CD4-positive, alpha-beta T cell treated with Interleukin-15 for 1 hour (primary cell): Measurements from ENCODE around the gene ELAC2.

Experiments used
- DNase-seq: peaks from one replicate; pipeline ENCODE4 v3.0.0-alpha.2; 2020

Gene ELAC2

GRCh38 chr17:13014801-13015200 is 3.0 kb downstream of the ELAC2 start:
- no peak for DNase-seq

DNA sequence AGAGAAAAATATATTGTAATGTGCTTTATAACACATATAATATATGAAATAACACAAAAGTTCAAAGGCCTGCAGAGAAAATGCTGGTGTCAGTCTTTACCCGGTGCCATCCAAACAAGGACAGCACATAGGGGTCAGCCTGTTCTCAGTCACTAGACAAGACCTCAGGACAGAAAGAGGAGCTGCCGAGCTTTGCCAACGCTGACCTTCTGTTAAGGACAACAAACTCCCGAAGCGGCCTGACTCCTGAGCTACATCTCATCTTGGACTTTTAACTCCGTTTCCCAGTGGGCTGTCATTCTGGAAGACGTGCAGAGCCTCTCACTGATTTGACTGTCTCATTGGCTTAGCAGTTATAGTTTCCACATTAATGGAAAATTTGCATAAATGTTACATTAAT is 6.9 kb downstream of the ELAC2 start:
- DNase-seq: no peak

DNA sequence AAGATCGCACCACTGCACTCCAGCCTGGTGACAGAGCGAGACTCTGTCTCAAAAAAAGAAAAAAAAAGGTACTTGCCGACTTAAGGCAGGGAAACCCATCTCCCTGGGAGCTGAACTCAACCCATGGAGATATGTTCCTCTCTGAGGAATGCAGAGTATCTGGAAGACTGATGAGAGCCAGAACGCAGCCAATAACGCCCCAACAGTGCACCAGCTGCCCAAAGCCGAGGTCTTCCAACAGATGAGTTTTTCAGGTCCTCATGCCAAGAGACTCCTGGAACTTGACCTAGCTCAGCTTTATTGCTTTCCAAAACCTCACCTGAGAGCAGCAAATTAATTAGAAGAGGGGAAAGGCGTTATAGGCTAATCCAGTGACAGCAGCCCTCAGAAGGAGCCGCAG is 9.4 kb downstream of the ELAC2 start:
- no peak for DNase-seq

- DNase-seq: no peak
These were observed 12.3 kb downstream of the ELAC2 start for GRCh38 chr17:13005530-13005929.

GRCh38 chr17:13004336-13004735 is 13.5 kb downstream of the ELAC2 start:
- no peak for DNase-seq

DNA sequence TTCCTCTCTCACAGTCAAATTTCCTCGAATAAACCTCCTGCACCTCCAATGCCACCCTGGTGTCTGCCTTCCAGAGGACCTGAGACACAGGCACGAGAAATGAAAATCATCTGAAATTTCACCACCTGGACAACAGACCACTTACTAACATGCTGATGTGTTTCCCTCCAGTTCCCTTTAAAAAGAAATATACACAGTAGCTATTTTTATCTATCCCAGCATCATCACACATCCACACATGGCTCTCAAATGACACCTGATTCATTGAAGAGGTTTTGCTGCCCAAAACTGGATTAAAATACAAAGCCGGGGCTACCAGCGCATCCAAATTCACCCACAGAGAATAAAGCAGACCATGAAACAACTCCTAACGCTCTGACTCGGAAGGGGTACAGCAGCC is 13.9 kb downstream of the ELAC2 start:
- no peak for DNase-seq

DNA sequence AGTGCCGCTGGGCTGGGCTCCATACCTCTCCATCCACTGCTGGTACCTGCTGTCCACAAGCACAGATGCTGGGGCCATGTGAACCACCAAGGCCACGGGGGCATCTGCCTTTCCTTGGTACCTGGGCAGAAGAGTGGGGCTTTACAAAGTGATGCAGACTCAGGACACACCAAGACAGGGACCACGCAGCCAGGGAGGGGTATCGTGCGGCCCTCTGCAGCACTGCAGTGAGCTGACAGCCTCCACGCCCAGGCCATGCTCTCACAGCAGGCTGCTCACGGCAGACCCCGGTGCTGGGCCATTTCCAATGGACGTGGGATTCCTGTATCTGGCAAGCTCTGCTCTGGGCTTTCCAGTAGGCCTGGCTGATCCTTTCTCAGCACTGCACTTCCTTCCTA is 14.4 kb downstream of the ELAC2 start:
- no peak for DNase-seq

DNA sequence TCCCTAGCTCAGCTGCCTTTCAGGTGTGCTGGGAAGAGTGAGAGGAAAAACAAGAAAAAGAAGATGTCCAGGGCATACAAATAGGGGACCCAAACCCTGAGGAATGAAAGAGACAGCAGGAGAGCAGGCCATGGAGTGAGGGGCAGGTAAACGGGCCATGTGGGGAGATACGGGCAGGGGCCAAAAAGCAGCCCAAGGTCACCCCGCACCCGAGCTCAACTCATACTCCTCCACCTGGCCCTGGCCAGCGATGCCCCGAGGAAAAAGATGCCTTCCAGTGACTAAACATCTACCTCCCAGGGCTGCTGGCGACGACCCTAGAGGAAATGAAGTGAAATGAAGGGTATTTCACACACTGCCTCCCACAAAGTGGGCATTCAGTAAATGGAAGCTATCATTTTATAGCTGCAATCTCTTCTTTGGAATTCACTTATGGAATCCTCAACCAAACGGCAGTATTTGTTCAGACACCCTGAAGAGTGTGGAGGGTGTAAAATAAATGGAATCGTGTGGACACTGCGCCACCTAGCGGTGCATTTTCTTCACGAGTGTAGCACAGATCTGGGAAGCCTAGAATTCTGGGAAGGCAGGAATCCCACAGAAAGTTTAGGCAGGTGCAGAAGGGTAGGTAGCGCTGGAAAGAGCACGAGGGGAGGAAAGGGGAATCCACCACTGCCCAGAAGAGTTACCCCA is 14.9 kb downstream of the ELAC2 start:
- DNase-seq: no peak

DNA sequence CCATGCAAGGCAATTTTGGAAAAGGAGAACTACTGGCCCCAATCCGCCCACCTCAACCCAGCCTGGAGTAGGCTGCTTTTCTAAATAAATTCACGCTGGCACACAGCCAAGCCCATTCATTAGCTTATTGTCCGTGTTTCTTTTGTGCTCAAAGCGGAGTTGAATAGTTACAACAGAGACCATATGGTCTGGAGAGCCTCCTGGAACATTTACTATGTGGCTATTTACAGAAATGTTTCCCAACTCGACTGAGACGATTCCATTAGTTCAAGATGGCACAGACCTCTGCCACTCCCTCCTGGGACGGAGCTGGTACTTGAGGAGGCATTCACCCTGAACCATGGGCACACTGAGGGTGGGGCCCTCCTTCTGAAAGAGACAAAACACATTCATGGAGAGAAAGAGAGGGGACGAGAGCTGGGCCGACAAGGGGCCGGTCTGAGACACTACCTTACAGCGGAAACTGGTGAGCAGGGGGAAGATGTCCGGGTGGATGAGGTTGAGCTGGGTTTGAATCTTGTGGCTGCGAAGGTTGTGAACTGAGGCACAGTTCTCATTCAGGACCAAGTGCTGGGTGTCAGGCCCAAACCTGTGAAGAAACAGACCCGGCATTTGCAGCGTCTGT is 15.7 kb downstream of the ELAC2 start:
- DNase-seq: no peak

- DNase-seq: no peak
These were observed 17.3 kb downstream of the ELAC2 start for GRCh38 chr17:13000561-13000960.

DNA sequence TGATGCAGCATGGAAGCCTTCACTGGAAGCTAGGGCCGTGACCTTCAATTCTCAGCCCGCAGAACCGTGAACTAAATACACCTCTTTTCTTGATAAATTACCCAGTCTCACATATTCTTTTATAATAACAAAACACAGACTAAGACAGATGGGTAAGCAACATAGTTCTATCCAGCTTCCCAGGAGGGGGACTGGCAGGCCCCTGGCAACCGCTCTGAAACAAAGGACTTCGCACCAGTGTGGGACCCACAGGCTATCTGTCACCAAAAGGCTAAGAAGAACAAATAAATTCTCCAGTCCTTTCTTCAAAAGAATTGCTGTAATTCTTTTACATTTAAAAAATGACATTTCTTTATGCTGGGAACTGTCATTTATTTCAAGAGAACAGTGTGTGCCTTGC is 19.0 kb downstream of the ELAC2 start:
- DNase-seq: no peak

DNA sequence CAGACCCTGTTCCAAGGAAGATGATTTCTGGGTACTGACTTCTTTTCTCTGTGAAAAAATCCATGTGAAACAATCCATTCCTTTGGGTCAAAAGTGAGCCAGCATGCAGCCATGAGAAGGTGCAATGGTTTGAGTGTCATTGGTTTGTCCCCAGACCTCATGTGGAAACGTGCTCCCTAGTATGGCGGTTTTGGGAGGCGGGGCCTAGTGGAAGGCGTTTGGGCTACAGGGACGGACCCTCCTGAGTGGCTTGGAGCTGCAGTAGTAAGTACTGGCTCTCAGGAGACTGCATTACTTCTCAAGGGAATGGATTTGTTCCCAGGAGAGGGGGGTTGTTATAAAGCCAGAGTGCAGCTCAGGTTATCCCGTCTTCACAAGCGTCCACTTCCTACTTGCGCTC is 19.4 kb downstream of the ELAC2 start:
- no peak for DNase-seq

GRCh38 chr17:12996941-12997340 is 20.9 kb downstream of the ELAC2 start:
- no peak for DNase-seq

DNA sequence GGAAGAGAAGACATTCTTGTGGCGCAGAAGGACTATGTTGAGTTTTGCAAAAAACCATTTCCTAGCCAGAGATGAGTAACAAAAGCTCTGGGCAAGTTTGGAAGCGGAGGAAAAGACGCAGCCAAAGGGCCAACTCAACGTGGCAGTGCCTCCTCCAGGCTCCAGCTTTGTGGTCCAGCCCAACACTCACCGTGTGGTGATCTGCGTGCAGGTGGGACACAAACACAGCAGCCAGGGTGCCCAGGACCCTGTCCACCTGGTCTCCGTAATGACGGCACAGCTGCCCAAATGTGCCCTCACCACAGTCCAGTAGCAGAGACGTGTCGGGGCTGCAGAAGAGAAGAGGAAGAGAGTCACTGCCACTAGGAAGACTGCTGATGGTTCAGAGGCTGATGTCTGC is 21.5 kb downstream of the ELAC2 start:
- DNase-seq: no peak

DNA sequence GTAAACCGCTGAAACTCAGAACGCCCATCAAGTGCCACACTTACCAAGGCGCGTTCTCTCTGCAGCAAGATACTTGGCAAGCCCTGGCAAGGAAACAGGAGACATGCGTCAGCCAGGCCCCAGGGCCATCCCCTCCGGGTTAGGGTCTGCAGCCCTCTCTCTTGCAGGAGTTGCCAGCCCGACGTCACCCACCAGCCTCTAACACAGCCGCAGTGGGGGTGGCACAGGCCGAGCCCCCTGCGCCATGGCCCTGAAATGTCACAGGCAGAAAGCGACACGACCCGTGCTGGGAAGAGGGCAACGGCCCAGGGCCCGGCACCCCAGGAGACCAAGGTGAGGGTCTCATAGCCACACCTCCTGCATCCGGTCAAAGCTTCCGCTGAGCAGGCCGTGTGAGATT is 21.9 kb downstream of the ELAC2 start:
- no peak for DNase-seq

- DNase-seq: no peak
These were observed 22.5 kb downstream of the ELAC2 start for GRCh38 chr17:12995106-12995895.

DNA sequence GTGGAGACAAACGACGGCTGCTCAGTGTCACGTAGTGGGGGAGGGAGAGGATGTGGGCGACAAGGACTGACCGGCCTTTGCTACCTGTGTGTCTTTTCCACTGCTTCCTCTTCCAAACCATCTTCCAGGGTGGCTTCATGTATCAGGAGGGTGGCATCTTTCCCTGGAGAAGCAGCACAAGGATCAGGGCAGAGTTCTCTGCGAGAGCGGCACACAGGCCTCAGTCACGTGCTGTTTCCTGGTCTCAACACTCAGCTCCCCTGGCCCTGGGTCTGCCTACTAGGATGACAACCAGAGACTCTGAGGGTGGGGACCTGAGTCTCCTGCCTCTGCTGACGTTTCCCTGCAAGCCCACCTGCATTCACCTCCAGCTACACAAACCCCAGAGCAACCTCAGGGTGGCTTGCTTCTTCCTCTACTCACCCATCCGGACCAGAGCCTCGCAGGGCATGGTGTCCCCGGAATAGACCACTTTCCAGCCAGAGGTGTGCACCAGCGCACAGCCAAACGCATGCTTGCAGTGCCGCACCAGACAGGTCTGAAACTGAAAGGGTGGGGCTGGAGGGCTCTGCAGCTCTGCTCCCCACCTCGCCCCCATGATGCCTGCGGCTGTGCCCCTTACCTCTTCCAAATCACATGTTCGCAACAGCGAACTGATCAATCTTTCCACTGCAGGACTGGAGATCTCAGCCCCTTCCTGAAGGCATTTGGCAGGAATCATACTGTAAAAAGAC is 23.3 kb downstream of the ELAC2 start:
- DNase-seq: no peak

DNA sequence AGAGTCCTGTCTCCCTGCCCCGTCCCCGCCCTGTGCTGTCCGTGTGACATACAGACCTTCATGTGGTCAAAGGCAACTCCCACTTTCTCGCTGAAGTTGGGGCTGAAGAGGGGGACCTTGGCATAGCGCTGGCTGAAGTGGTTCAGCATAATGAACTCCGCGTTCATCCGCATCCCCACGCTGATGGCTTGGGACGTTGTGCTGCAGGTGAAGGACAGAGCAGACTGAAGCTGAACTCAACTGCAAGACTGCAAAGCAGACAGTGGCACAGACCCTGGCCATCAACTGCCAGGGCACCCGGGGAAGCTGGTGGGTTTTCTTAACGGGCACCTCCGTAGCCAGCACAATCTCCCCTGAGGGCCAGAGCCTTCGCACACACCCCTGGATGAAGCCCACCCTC is 24.2 kb downstream of the ELAC2 start:
- DNase-seq: no peak

GRCh38 chr17:12992676-12993075 is 25.2 kb downstream of the ELAC2 start:
- DNase-seq: no peak

- DNase-seq: no peak
These were observed 26.9 kb downstream of the ELAC2 start for GRCh38 chr17:12990926-12991325.

GRCh38 chr17:12990041-12990808 is 27.6 kb downstream of the ELAC2 start:
- no peak for DNase-seq

GRCh38 chr17:12987120-12987519 is 30.7 kb downstream of the ELAC2 start:
- no peak for DNase-seq
